ENCODE results near the gene SFI1. TPM values are rescaled to one million over a fixed set of nuclear protein-coding genes. Genes with fewer than 3 reads are reported as not detected.
A peak's percentile ranks its signal among the peaks of the same experiment; 100 is the strongest.
"Not testable (repeated sequence)": the region's sequence is repeated elsewhere in the genome, so short reads cannot be mapped to it uniquely, and the experiment has no call there.

SFI1 gene
- total RNA-seq, 2 experiments from 2014 or later, result 227 to 240 TPM

DNA sequence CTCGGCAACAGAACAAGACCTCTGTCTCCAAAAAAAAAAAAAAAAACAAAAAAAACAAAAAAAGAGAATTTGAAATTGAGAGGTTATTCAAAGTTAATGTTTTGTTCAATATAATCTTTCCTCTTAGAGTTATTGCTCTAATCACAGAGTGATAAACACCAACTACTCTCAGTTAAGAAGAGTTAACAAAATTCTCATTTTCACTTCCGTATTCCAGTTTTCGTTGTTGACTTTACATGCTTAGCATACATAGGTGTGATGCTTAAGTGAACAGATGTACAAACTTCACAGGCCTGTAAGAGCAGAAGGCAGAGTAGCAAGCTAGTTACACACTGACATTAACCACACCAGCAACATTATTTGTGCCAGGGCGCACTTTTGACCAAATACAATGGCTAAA is 19.0 kb upstream of the SFI1 start:
- ChIA-PET POLR2A (interaction anchor here (0.7 kb wide), 1 partner anchor 29 kb away, joined by 3 read pairs; no protein-coding TSS in a partner anchor), CTCF (interaction anchor here (1.6 kb wide), 1 partner anchor 80 kb away, joined by 4 read pairs; no protein-coding TSS in a partner anchor)
- DNase-seq, result no peak
- Mint-ChIP-seq H3K4me1 (ENCODE audit: low read depth) (peaks cover 31% of the 10 kb centered on the region), H3K4me3 (no peak overlapping the region), H3K9me3 (no peaks in the 10 kb centered on the region), H3K27ac (no peak overlapping the region), H3K36me3 (peaks cover 50% of the 10 kb centered on the region), H3K27me3 (no peaks in the 10 kb centered on the region)
- intact Hi-C loops (cut with micrococcal nuclease), result no loop called here

DNA sequence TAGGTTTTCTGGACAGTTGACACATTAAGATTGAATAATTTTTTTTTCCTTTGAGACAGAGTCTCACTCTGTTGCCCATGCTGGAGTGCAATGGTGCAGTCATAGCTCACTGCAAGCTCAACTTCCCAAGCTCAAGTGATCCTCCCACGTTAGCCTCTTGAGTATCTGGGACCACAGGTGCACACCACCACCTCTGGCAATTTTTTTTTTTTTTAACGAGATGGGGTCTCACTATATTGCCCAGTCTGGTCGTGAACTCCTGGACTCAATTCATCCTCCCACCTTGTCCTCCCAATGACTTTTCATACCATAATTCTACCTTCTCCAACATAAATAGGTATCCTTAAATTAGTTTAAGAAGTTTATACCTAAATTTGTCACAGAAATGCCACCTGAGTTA is 15.2 kb upstream of the SFI1 start:
- peaks cover 38% of the 10 kb centered on the region for H3K4me1 Mint-ChIP-seq (ENCODE audit: low read depth)

GRCh38 chr22:31482470-31482869 is 13.9 kb upstream of the SFI1 start:
- POLR2A ChIA-PET, result interaction anchor here (0.6 kb wide), 1 partner anchor 465 kb away, joined by 5 read pairs; no protein-coding TSS in a partner anchor
- intact Hi-C loops (cut with micrococcal nuclease); DNase-seq; H3K27me3 Mint-ChIP-seq; H3K4me3 Mint-ChIP-seq; H3K9me3 Mint-ChIP-seq; H3K27ac Mint-ChIP-seq: not testable (repeated sequence)
- peaks cover 40% of the 10 kb centered on the region for H3K4me1 Mint-ChIP-seq (ENCODE audit: low read depth)
- CTCF ChIA-PET, result interaction anchor here (0.6 kb wide), 1 partner anchor 23 kb away, joined by 5 read pairs; no protein-coding TSS in a partner anchor
- peaks cover 67% of the 10 kb centered on the region for H3K36me3 Mint-ChIP-seq

More for the DNA sequence above, 15.2 kb upstream of the SFI1 start:
- no peak for DNase-seq
- POLR2A ChIA-PET, result no interaction called here
- no peaks in the 10 kb centered on the region for H3K27me3 Mint-ChIP-seq
- intact Hi-C loops (cut with micrococcal nuclease), result no loop called here
- no peak overlapping the region for H3K27ac Mint-ChIP-seq
- no peaks in the 10 kb centered on the region for H3K9me3 Mint-ChIP-seq
- peaks cover 61% of the 10 kb centered on the region for H3K36me3 Mint-ChIP-seq
- CTCF ChIA-PET, result no interaction called here
- H3K4me3 Mint-ChIP-seq, result no peak overlapping the region

- DNase-seq, H3K9me3 Mint-ChIP-seq, CTCF ChIA-PET, POLR2A ChIA-PET, H3K27ac Mint-ChIP-seq, H3K4me3 Mint-ChIP-seq, H3K27me3 Mint-ChIP-seq: not testable (repeated sequence)
- intact Hi-C loops (cut with micrococcal nuclease), result loop anchor here (5.0 kb wide), 2 partner anchors 34 to 266 kb away; partner anchors contain the start of genes DEPDC5 and PRR14L
- Mint-ChIP-seq H3K4me1 (ENCODE audit: low read depth) (peaks cover 54% of the 10 kb centered on the region), H3K36me3 (peaks cover 59% of the 10 kb centered on the region)
Measured at GRCh38 chr22:31486369-31486768, 10.0 kb upstream of the SFI1 start.

DNA sequence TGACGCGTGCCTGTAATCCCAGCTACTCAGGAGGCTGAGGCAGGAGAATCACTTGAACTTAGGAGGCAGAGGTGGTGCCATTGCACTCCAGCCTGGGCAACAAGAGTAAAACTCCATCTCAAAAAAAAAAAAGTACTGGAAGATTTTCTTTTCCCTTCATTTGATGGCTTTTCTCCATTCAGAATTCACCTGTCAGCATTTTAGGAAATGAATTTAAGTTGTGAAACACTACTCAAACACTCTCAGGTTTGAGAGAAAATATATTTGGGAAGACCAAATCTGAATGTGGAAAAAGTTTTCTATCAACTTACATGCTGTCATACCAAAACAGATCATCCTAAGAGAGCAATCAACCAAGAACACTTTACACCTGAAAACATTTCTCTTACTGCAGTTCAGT is 9.4 kb upstream of the SFI1 start:
- intact Hi-C loops (cut with micrococcal nuclease), result loop anchor here (5.0 kb wide), 2 partner anchors 35 to 265 kb away; partner anchors contain the start of genes DEPDC5 and PRR14L
- Mint-ChIP-seq H3K4me1 (ENCODE audit: low read depth) (peaks cover 58% of the 10 kb centered on the region), H3K9me3 (no peaks in the 10 kb centered on the region), H3K36me3 (peaks cover 55% of the 10 kb centered on the region), H3K27ac (peak overlapping the region; percentile 51), H3K4me3 (no peak overlapping the region), H3K27me3 (no peaks in the 10 kb centered on the region)
- DNase-seq, result no peak
- ChIA-PET CTCF (no interaction called here), POLR2A (no interaction called here)

GRCh38 chr22:31488346-31488883 is 7.9 kb upstream of the SFI1 start:
- DNase-seq, result no peak
- peak overlapping the region; percentile 76 for H3K4me3 Mint-ChIP-seq
- H3K27me3 Mint-ChIP-seq, result no peaks in the 10 kb centered on the region
- no peaks in the 10 kb centered on the region for H3K9me3 Mint-ChIP-seq
- H3K27ac Mint-ChIP-seq, result peak overlapping the region; percentile 78
- POLR2A ChIA-PET, result interaction anchor here (0.8 to 4.5 kb wide), 3 partner anchors 41 to 50 kb away, joined by 3 to 31 read pairs (median 3); no protein-coding TSS in a partner anchor
- intact Hi-C loops (cut with micrococcal nuclease), result loop anchor here (2.0 to 5.0 kb wide), 4 partner anchors 36 to 264 kb away; partner anchors contain the start of genes DEPDC5, PATZ1 and PRR14L
- peaks cover 47% of the 10 kb centered on the region for H3K36me3 Mint-ChIP-seq
- peaks cover 59% of the 10 kb centered on the region for H3K4me1 Mint-ChIP-seq (ENCODE audit: low read depth)
- CTCF ChIA-PET, result interaction anchor here (1.0 to 1.8 kb wide), 5 partner anchors 31 to 88 kb away, joined by 3 to 10 read pairs (median 4); no protein-coding TSS in a partner anchor

DNA sequence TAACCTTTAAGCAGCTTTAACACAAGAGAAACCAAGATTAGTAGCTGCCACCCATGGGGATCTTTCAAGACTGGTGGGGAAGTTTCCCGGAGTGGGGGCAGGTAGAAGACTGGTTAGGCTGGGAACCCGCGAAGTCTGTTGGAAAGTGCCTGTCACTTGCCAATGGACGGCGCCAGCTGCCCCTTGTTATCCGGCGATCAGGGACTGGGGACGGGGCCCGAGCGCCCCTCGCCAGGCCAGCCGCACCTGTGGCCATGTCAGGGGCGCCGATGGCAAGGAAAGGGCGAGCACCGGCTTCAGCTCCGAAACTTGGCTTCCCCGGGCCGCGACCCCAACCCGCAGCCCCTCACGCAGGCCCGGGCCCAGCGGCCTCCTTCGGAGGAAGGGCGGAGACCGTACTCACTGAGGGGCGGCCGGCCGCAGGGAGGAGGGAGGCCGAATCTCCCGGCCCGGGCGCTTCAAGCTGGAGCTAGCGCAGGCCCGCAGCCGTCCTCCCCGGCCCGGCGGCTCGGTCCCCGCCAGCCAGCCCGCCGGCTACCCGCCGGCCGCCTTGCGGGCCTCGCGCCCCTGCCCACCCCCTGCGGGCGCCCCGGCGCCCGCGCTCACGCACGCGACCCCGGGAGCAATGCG is 7.2 kb upstream of the SFI1 start:
- H3K4me3 Mint-ChIP-seq, result peak overlapping the region; percentile 76
- peak; percentile 58 for DNase-seq
- CTCF ChIA-PET, result interaction anchor here (0.8 to 1.8 kb wide), 6 partner anchors 10 to 89 kb away, joined by 3 to 10 read pairs (median 4); no protein-coding TSS in a partner anchor
- peak overlapping the region; percentile 78 for H3K27ac Mint-ChIP-seq
- H3K9me3 Mint-ChIP-seq, result no peaks in the 10 kb centered on the region
- intact Hi-C loops (cut with micrococcal nuclease), result loop anchor here (1.0 to 5.0 kb wide), 5 partner anchors 8 to 263 kb away; partner anchors contain the start of genes DEPDC5, PATZ1 and PRR14L
- POLR2A ChIA-PET, result interaction anchor here (0.8 to 4.5 kb wide), 3 partner anchors 40 to 49 kb away, joined by 3 to 31 read pairs (median 3); no protein-coding TSS in a partner anchor
- no peaks in the 10 kb centered on the region for H3K27me3 Mint-ChIP-seq
- H3K36me3 Mint-ChIP-seq, result peaks cover 40% of the 10 kb centered on the region
- H3K4me1 Mint-ChIP-seq (ENCODE audit: low read depth), result peaks cover 56% of the 10 kb centered on the region

DNA sequence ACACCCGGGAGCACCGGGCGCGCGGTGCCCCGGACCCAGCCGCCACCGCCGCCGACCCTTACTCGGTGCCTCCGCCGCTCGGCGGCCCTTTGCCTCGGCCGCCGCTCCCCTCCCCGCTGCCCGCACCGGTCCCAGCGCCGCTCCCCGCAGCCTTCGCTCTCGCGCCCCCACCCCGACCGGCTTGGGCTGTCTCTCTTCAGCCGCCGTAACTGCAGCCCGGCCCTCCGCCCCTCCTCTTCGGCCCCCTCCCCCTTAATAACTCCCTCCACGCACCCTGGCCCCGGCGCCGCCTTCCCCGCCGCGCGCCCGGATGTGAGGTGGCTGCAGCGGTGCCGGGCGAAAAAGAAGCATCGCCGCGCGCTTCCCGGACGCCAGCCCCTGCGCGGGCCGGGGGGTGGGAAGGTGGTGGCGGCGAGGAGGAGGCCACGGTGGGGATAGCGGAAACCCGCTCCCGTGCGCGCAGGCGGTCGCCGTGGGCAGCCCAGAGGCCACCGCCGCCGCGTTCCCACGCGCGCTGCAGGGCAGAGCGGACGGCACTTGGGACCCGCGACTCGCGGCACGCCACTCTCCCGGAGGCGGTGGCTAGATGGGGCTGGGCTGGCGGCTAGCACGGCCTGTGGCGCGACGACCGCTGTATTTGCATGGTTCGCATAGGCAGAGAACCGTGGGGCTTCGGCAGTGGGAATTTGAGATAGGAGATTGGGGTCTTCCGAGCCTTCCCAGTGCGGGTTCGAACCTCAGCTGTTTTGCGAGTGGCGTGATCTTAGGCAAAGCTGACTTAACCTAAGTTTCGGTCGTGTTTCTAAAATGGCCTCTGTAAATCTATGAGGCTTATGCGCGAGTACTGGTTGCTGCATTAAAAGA is 6.5 kb upstream of the SFI1 start, which contains the start of gene EIF4ENIF1:
EIF4ENIF1 (minus strand) TSS at position 211 of the 864 bp plus-strand sequence. CDS start 1,124 bp downstream, outside the sequence.
- Mint-ChIP-seq H3K36me3 (peaks cover 35% of the 10 kb centered on the region), H3K4me1 (ENCODE audit: low read depth) (peaks cover 54% of the 10 kb centered on the region), H3K4me3 (peak within 1 kb of the TSS; percentile 98), H3K27me3 (no peaks in the 10 kb centered on the region), H3K9me3 (no peaks in the 10 kb centered on the region), H3K27ac (peak within 1 kb of the TSS; percentile 99)
- CTCF ChIA-PET, result interaction anchor here (0.8 to 1.8 kb wide), 4 partner anchors 11 to 72 kb away, joined by 4 to 10 read pairs (median 6); no protein-coding TSS in a partner anchor
- DNase-seq, result peak; percentile 90
- intact Hi-C loops (cut with micrococcal nuclease), result loop anchor here (1.0 to 5.0 kb wide), 5 partner anchors 7 to 262 kb away; partner anchors contain the start of genes DEPDC5, PATZ1 and PRR14L
- POLR2A ChIA-PET, result interaction anchor here (1.0 to 4.5 kb wide), 4 partner anchors 36 to 144 kb away, joined by 3 to 31 read pairs (median 5); partner anchors contain the start of gene PATZ1

DNA sequence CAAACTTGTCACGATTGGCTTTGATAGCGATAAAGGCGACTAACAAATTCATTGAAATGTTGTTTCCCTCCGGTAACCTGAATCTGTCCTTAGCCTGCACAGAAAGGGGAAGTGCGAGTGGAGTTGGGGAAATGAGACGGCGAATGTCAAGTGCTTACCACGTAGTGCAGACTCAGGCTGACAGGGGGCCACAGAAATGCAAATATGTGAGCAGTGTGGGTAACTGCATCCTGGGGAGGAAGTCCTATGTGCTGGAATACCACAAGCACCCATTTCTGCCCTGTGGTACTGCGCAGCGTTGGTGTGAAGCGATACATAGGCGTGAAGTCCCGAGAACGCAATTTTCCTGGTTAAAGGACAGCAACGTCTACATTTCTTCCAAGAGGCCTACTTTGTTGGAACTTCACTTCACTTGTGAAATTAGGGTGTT is 5.8 kb upstream of the SFI1 start:
- Mint-ChIP-seq H3K27ac (peak overlapping the region; percentile 99), H3K4me1 (ENCODE audit: low read depth) (peaks cover 49% of the 10 kb centered on the region), H3K9me3 (no peaks in the 10 kb centered on the region), H3K4me3 (peak overlapping the region; percentile 98), H3K36me3 (peaks cover 29% of the 10 kb centered on the region), H3K27me3 (no peaks in the 10 kb centered on the region)
- intact Hi-C loops (cut with micrococcal nuclease), result no loop called here
- DNase-seq, result peak; percentile 74
- ChIA-PET POLR2A (interaction anchor here (0.6 to 4.5 kb wide), 5 partner anchors 35 to 145 kb away, joined by 3 to 31 read pairs (median 5); partner anchors contain the start of gene PATZ1), CTCF (interaction anchor here (1.5 kb wide), 1 partner anchor 66 kb away, joined by 5 read pairs; no protein-coding TSS in a partner anchor)

GRCh38 chr22:31491218-31491962 is 4.9 kb upstream of the SFI1 start:
- Mint-ChIP-seq H3K4me3 (peak overlapping the region; percentile 98), H3K27me3 (no peaks in the 10 kb centered on the region), H3K9me3 (no peaks in the 10 kb centered on the region), H3K4me1 (ENCODE audit: low read depth) (peaks cover 53% of the 10 kb centered on the region), H3K27ac (peak overlapping the region; percentile 99), H3K36me3 (peaks cover 27% of the 10 kb centered on the region)
- intact Hi-C loops (cut with micrococcal nuclease), result no loop called here
- CTCF ChIA-PET, result interaction anchor here (1.1 to 1.6 kb wide), 4 partner anchors 52 to 174 kb away, joined by 3 to 5 read pairs (median 3); no protein-coding TSS in a partner anchor
- no peak for DNase-seq
- POLR2A ChIA-PET, result interaction anchor here (1.0 to 4.5 kb wide), 3 partner anchors 34 to 146 kb away, joined by 3 to 31 read pairs (median 5); partner anchors contain the start of gene PATZ1

All from activated CD4-positive, alpha-beta memory T cell treated with anti-CD3 and anti-CD28 coated beads for 36 hours (primary cell).